HepG2 (cell line): ENCODE data around the gene ME3. TPM values are rescaled to one million over a fixed set of nuclear protein-coding genes. Genes with fewer than 3 reads are reported as not detected.
A peak's percentile ranks its signal among the peaks of the same experiment; 100 is the strongest.

Experiments used
- ATAC-seq: fragments of 200-7000 bp; cut with Tn5 transposase; 3 replicates; pipeline ENCODE4 v1.9.1; 2020; ENCODE audit warnings: mild to moderate bottlenecking, moderate library complexity
- BruUV-seq: library from RNA; stranded (reverse); fragments of 400-500 nt; replicated peaks from 2 replicates; lab custom pipeline; 2021; lab: Mats Ljungman, UMichigan
- CTCF ChIA-PET: fragments of 300-600 bp; formaldehyde crosslinking; extraction: SDS; loops from one replicate; lab custom pipeline; 2021; ENCODE audit warnings: low total read pairs, inconsistent platforms, low intra/inter-chr PET ratio; lab: Yijun Ruan, JAX
- POLR2A ChIA-PET: fragments of 350-600 bp; sonication (Branson Sonifier 250); formaldehyde crosslinking; loops from one replicate; lab custom pipeline; 2020; ENCODE audit warnings: antibody characterized with exemption, inconsistent platforms; lab: Yijun Ruan, JAX
- DNase-seq: peaks from one replicate; pipeline ENCODE4 v3.0.0-alpha.2; 2015; ENCODE audit warnings: low spot score
- FAIRE-seq: peaks from 3 replicates; lab custom pipeline; 2011; peaks lifted over from hg19 to GRCh38; lab: Jason Lieb, UNC
- H2AFZ ChIP-seq: one replicate; pipeline ENCODE4 v1.6.1; 2011; ENCODE audit warnings: low read length, inconsistent platforms
- H3K27ac ChIP-seq: fragments of 300-600 bp; 3 replicates; pipeline ENCODE4 v1.8.0; 2011; ENCODE audit warnings: mixed run types, mild to moderate bottlenecking, mixed read lengths, low read length, inconsistent platforms; ENCODE audit not compliant: insufficient read depth; ENCODE audit errors: extremely low read length
- H3K27me3 ChIP-seq, 2 experiments: fragments of 200-600 bp in 1 of 2; 2 replicates in 1 of 2; 3 replicates in 1 of 2; pipeline versions ENCODE4 v1.6.0 to v1.8.0; 2011; ENCODE audit warnings: low read length in 2 of 2, mild to moderate bottlenecking in 2 of 2, moderate library complexity in 2 of 2, inconsistent platforms in 1 of 2; ENCODE audit not compliant: insufficient read depth in 2 of 2, control insufficient read depth in 1 of 2
- H3K36me3 ChIP-seq, 2 experiments: fragments of 200-600 bp in 1 of 2; replicated peaks in 1 of 2; 2 replicates in 1 of 2; 3 replicates in 1 of 2; pipeline versions ENCODE4 v1.5.1 to v1.8.0; 2011; ENCODE audit warnings: low read length in 2 of 2, inconsistent platforms in 1 of 2; ENCODE audit not compliant: insufficient read depth in 2 of 2, control insufficient read depth in 1 of 2
- H3K4me1 ChIP-seq: 2 replicates; pipeline ENCODE4 v1.5.1; 2012; ENCODE audit warnings: low read length, inconsistent platforms; ENCODE audit not compliant: insufficient read depth
- H3K4me2 ChIP-seq: 2 replicates; pipeline ENCODE4 v1.6.0; 2011; ENCODE audit warnings: low read depth, low read length, inconsistent platforms
- H3K4me3 ChIP-seq, 3 experiments: fragments of 200-600 bp in 1 of 3; sonication (generic), shearing (Covaris generic) in 1 of 3; replicated peaks in 1 of 3; 2 replicates each; pipeline ENCODE4 v1.5.1; 2011 to 2016; ENCODE audit warnings: low read length in 3 of 3, inconsistent platforms in 2 of 3, low read depth in 2 of 3, mild to moderate bottlenecking in 2 of 3, control low read depth in 1 of 3, mixed read lengths in 1 of 3; ENCODE audit not compliant: insufficient read depth in 1 of 3
- H3K79me2 ChIP-seq: one replicate; pipeline ENCODE4 v1.6.1; 2011; ENCODE audit warnings: low read length, inconsistent platforms; ENCODE audit not compliant: insufficient read depth
- H3K9ac ChIP-seq: 2 replicates; pipeline ENCODE4 v1.6.0; 2011; ENCODE audit warnings: mild to moderate bottlenecking, low read depth, low read length, inconsistent platforms; ENCODE audit not compliant: insufficient read depth
- H3K9me3 ChIP-seq: 2 replicates; pipeline ENCODE4 v1.5.1; 2012; ENCODE audit warnings: mild to moderate bottlenecking, low read length
- H4K20me1 ChIP-seq: 2 replicates; pipeline ENCODE4 v1.6.0; 2011; ENCODE audit warnings: inconsistent platforms, mild to moderate bottlenecking, low read length, moderate library complexity; ENCODE audit not compliant: insufficient read depth
- CTCF ChIP-seq: sonication (generic); formaldehyde crosslinking; IDR thresholded peaks from 2 replicates; pipeline ENCODE4 v1.5.0; 2020; ENCODE audit warnings: mild to moderate bottlenecking, missing genetic modification reagents, moderate library complexity
- HMG20A ChIP-seq: IDR thresholded peaks from 2 replicates; pipeline ENCODE4 v1.6.1; 2016; ENCODE audit warnings: borderline replicate concordance
- LRRFIP1 ChIP-seq: sonication (generic); formaldehyde crosslinking; conservative IDR thresholded peaks from 2 replicates; pipeline ENCODE4 v1.4.0; 2020; ENCODE audit warnings: missing genetic modification reagents
- PHF20 ChIP-seq: sonication (generic); formaldehyde crosslinking; IDR thresholded peaks from 2 replicates; pipeline ENCODE4 v1.5.0; 2020; ENCODE audit warnings: mild to moderate bottlenecking, missing genetic modification reagents
- SALL2 ChIP-seq: sonication (generic); formaldehyde crosslinking; IDR thresholded peaks from 2 replicates; pipeline ENCODE4 v1.8.1; 2023; ENCODE audit warnings: mild to moderate bottlenecking, missing genetic modification reagents, inconsistent platforms
- STAG1 ChIP-seq: sonication (generic); formaldehyde crosslinking; IDR thresholded peaks from 2 replicates; pipeline ENCODE4 v1.4.0; 2020; ENCODE audit warnings: missing genetic modification reagents
- USF2 ChIP-seq, 2 experiments: sonication (generic) in 1 of 2; formaldehyde crosslinking in 1 of 2; IDR thresholded peaks; 2 replicates each; pipeline versions ENCODE4 v1.5.1 to v1.6.1; 2011 to 2020; ENCODE audit warnings: borderline replicate concordance in 1 of 2, low read depth in 1 of 2, low read length in 1 of 2, mild to moderate bottlenecking in 1 of 2, missing genetic modification reagents in 1 of 2, moderate library complexity in 1 of 2
- ZNF24 ChIP-seq: fragments of 450-650 bp; IDR thresholded peaks from 2 replicates; pipeline ENCODE4 v1.6.1; 2017; ENCODE audit warnings: antibody characterized with exemption, mild to moderate bottlenecking
- ZNF580 ChIP-seq: IDR thresholded peaks from 2 replicates; pipeline ENCODE4 v1.6.1; 2016; ENCODE audit warnings: low read depth, borderline replicate concordance
- ZNF746 ChIP-seq: sonication (generic); formaldehyde crosslinking; IDR thresholded peaks from 2 replicates; pipeline ENCODE4 v1.8.0; 2022; ENCODE audit warnings: mild to moderate bottlenecking, missing genetic modification reagents
- ZNF749 ChIP-seq: sonication (generic); formaldehyde crosslinking; IDR thresholded peaks from 2 replicates; pipeline ENCODE4 v1.8.0; 2022; ENCODE audit warnings: mild to moderate bottlenecking, missing genetic modification reagents, moderate library complexity, borderline replicate concordance
- WGBS: methylation state at CpG from one replicate; pipeline ENCODE4 v1.1.6; 2017; ENCODE audit warnings: low lambda C conversion rate; 5-methylcytosine and 5-hydroxymethylcytosine counted together
- in situ Hi-C: cut with HindIII; loops from 2 replicates; pipeline ENCODE4 v1.10.0; 2017; ENCODE audit warnings: low pct_unique_long_range_greater_than_20kb; ENCODE audit not compliant: extremely low pct_ligation_motif_present
- intact Hi-C: fragments of 100-400 bp; cut with micrococcal nuclease; formaldehyde crosslinking; loops from one replicate; pipeline ENCODE4 v1.10.0; 2022; ENCODE audit not compliant: unreplicated experiment
- polyA plus RNA-seq, 8 experiments: library from polyadenylated mRNA; depleted of rRNA in 3 of 8; stranded (reverse) in 7 of 8; unstranded in 1 of 8; fragments of >200 nt; fragmentation: Illumina TruSeq in 4 of 8; extraction: Trizol in 4 of 8; gene quantifications; 2 replicates each; pipeline versions ENCODE4 v1.2.1 to v1.2.3, GENCODE V29; 2011 to 2016; ENCODE audit warnings: low read depth in 4 of 8, missing spikeins in 1 of 8, mixed read lengths in 1 of 8; ENCODE audit not compliant: insufficient read depth in 1 of 8
- total RNA-seq, 5 experiments: library from RNA; depleted of rRNA; stranded (reverse); fragments of >200 nt; fragmentation: Illumina TruSeq; extraction: Trizol; gene quantifications; 2 replicates each; pipeline ENCODE4 v1.2.3, GENCODE V29; 2016; ENCODE audit warnings: low read depth in 1 of 5

ME3 gene
- total and polyA plus RNA-seq, 2 of the 13 experiments (the other 11 are each of a cell fraction or from before 2014, with no cell fraction given), result not detected

GRCh38 chr11:86421946-86422345 is 250.5 kb downstream of the ME3 start:
- H4K20me1 ChIP-seq, result no peaks in the 10 kb centered on the region
- H3K9me3 ChIP-seq, result no peaks in the 10 kb centered on the region
- ChIA-PET CTCF (no interaction called here), POLR2A (no interaction called here)
- no peak overlapping the region for H2AFZ ChIP-seq
- no peak overlapping the region for H3K4me3 ChIP-seq
- no peaks in the 10 kb centered on the region for H3K27me3 ChIP-seq
- no peak overlapping the region for H3K4me2 ChIP-seq
- H3K4me1 ChIP-seq, result no peaks in the 10 kb centered on the region
- no TSS peak for BruUV-seq
- no peaks in the 10 kb centered on the region for H3K79me2 ChIP-seq
- no peak overlapping the region for H3K9ac ChIP-seq
- in situ Hi-C loops (no loop called here), intact Hi-C loops (no loop called here)
- no peak for FAIRE-seq
- DNase-seq, result no peak
- TF ChIP-seq SALL2 (CRISPR knock-in tag) (no peak), LRRFIP1 (CRISPR knock-in tag) (no peak), ZNF749 (no peak), ZNF580 (CRISPR knock-in tag) (no peak), ZNF24 (no peak), HMG20A (CRISPR knock-in tag) (no peak)
- WGBS, result 67% methylated on average over 4 of the region's 4 CpGs
- no peak for ATAC-seq
- no peak overlapping the region for H3K27ac ChIP-seq
- no peaks in the 10 kb centered on the region for H3K36me3 ChIP-seq

- H3K4me2 ChIP-seq, result no peak overlapping the region
- peak; percentile 74 for ATAC-seq
- H3K79me2 ChIP-seq, result no peaks in the 10 kb centered on the region
- no peaks in the 10 kb centered on the region for H3K4me1 ChIP-seq
- no peak overlapping the region for H3K27ac ChIP-seq
- peak; percentile 50 for TF ChIP-seq CTCF (CRISPR knock-in tag)
- TF ChIP-seq PHF20 (CRISPR knock-in tag), result no peak
- TF ChIP-seq ZNF746 (CRISPR knock-in tag), result no peak
- no peak for TF ChIP-seq USF2 (IDR thresholded peaks at IDR 0.05; ENCODE audit: low read depth, low read length)
- TF ChIP-seq USF2 (CRISPR knock-in tag; IDR thresholded peaks at IDR 0.05; ENCODE audit: borderline replicate concordance), result no peak
- TF ChIP-seq STAG1 (CRISPR knock-in tag), result peak; percentile 49
- no peak overlapping the region for H3K9ac ChIP-seq
- H2AFZ ChIP-seq, result no peak overlapping the region
- H3K36me3 ChIP-seq, result no peaks in the 10 kb centered on the region
- ChIA-PET CTCF (no interaction called here), POLR2A (no interaction called here)
- no peaks in the 10 kb centered on the region for H4K20me1 ChIP-seq
- no peak for FAIRE-seq
- no peaks in the 10 kb centered on the region for H3K27me3 ChIP-seq
- no peak for DNase-seq
- H3K4me3 ChIP-seq, result no peak overlapping the region
- 0% methylated on average over 2 of the region's 2 CpGs for WGBS
- H3K9me3 ChIP-seq, result no peaks in the 10 kb centered on the region
- in situ Hi-C loops (no loop called here), intact Hi-C loops (no loop called here)
- BruUV-seq, result no TSS peak
Measured at GRCh38 chr11:86418917-86419316, 253.5 kb downstream of the ME3 start.
